ENCODE measurements around the gene TMEM141.
"Not testable (repeated sequence)": the region's sequence is repeated elsewhere in the genome, so short reads cannot be mapped to it uniquely, and the experiment has no call there.

The TMEM141 gene

DNA sequence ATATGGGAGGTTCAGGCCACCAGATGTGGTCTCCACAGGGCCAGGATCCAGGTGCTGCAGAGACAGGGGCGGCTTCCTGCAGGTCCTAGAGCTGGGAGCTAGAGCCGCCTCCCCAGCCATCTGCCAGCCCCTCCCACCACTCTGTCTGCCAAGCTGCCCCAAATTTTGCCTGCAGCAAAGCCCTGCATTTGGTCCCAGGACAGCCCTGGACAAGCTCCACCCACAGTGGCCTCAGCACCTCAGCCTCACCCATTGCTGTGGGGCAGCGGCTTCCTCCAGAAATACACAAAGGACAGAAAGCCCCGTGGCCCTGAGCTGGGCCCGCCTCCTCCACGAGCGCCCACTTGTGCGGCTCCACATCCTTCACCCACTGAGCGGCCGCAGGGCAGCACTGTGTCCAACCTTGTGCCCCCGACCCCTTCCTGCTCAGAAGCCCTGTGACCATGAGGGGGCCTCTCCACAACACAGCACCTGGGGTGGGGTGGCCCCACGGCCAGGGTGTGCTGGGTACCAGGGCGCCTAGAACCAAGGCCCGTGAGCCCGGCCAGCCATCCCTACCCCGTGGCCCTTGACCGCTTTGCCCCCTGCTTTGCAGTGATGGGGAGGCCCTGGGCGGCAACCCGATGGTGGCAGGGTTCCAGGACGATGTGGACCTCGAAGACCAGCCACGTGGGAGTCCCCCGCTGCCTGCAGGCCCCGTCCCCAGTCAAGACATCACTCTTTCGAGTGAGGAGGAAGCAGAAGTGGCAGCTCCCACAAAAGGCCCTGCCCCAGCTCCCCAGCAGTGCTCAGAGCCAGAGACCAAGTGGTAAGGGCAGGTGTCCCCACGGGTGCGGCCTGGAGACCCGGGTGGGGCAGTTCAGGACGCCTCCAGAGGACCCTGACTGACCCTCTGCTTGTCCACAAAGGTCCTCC, 47.4 kb downstream of the TMEM141 start:
- H3K4me3 Mint-ChIP-seq: no peak overlapping the region
- DNase-seq: no peak
- peaks cover 8% of the 10 kb centered on the region for H3K27me3 Mint-ChIP-seq
- H3K9me3 Mint-ChIP-seq: no peaks in the 10 kb centered on the region
- H3K4me1 Mint-ChIP-seq: peaks cover 14% of the 10 kb centered on the region
- CTCF ChIA-PET: no interaction called here
- no peak overlapping the region for H3K27ac Mint-ChIP-seq
- H3K36me3 Mint-ChIP-seq: peaks cover 9% of the 10 kb centered on the region

DNA sequence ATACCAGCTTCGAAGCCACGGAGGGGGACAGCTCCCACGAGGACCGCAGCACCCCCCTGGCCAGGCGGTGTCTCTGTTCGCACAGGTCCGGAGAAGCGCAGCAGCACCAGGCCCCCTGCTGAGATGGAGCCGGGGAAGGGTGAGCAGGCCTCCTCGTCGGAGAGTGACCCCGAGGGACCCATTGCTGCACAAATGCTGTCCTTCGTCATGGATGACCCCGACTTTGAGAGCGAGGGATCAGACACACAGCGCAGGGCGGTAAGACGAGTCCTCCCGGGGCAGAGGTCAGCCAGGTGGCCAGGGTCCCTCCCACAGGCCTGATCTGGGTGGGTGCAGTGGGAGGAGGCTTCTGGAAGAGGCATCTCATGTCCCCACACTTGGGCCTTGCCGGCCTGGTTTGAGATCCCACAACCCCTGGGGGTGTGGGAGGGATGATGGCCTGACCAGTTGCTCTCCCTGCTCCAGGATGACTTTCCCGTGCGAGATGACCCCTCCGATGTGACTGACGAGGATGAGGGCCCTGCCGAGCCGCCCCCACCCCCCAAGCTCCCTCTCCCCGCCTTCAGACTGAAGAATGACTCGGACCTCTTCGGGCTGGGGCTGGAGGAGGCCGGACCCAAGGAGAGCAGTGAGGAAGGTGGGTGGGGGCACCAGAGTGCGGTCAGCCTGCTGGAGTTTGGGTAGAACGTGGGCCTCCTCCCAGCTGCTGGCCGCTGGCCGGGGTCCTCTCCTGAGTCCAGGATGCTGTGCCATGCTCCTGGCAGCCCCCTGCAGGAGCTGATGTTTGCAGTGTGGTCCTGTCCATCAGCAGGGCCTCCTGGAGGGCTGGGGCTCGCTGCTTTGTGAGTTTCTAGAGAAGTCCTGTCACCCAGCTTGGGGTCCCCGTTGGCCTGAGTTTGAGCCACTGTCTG, 48.3 kb downstream of the TMEM141 start:
- DNase-seq: no peak
- H3K4me1 Mint-ChIP-seq: peaks cover 15% of the 10 kb centered on the region
- CTCF ChIA-PET: no interaction called here
- H3K27ac Mint-ChIP-seq: peak overlapping the region; percentile 14
- no peak overlapping the region for H3K4me3 Mint-ChIP-seq
- peaks cover 3% of the 10 kb centered on the region for H3K36me3 Mint-ChIP-seq
- no peaks in the 10 kb centered on the region for H3K9me3 Mint-ChIP-seq
- peaks cover 17% of the 10 kb centered on the region for H3K27me3 Mint-ChIP-seq

DNA sequence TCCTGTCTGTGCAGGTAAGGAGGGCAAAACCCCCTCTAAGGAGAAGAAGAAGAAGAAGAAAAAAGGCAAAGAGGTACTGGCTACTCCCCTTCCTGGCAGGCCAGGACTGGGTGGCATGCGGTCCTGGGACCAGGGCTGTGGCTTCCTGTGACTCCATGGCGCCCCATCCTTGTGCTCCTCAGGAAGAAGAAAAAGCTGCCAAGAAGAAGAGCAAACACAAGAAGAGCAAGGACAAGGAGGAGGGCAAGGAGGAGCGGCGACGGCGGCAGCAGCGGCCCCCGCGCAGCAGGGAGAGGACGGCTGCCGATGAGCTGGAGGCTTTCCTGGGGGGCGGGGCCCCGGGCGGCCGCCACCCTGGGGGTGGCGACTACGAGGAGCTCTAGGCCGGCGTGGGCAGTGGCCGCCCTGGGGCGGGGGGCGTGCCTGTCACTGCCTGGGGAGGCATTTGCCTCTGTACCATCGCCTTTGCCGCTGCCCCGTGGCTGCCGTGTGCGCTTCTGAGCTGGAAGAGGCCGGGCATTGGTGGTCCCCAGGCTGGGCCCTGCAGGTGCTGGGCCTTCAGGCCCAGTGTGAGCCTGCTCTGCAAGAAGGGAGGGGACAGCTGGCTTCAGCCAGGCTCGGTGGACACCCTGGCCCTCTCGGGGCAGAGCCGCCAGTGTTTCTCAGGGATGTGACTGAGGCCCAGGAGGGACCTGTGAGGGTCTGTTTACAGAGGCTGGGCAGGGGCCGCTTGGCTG, 49.2 kb downstream of the TMEM141 start:
- H3K36me3 Mint-ChIP-seq: peaks cover 5% of the 10 kb centered on the region
- DNase-seq: no peak
- H3K4me1 Mint-ChIP-seq: peaks cover 15% of the 10 kb centered on the region
- H3K27ac Mint-ChIP-seq: no peak overlapping the region
- H3K27me3 Mint-ChIP-seq: peaks cover 23% of the 10 kb centered on the region
- no peaks in the 10 kb centered on the region for H3K9me3 Mint-ChIP-seq
- no peak overlapping the region for H3K4me3 Mint-ChIP-seq
- CTCF ChIA-PET: no interaction called here

DNA sequence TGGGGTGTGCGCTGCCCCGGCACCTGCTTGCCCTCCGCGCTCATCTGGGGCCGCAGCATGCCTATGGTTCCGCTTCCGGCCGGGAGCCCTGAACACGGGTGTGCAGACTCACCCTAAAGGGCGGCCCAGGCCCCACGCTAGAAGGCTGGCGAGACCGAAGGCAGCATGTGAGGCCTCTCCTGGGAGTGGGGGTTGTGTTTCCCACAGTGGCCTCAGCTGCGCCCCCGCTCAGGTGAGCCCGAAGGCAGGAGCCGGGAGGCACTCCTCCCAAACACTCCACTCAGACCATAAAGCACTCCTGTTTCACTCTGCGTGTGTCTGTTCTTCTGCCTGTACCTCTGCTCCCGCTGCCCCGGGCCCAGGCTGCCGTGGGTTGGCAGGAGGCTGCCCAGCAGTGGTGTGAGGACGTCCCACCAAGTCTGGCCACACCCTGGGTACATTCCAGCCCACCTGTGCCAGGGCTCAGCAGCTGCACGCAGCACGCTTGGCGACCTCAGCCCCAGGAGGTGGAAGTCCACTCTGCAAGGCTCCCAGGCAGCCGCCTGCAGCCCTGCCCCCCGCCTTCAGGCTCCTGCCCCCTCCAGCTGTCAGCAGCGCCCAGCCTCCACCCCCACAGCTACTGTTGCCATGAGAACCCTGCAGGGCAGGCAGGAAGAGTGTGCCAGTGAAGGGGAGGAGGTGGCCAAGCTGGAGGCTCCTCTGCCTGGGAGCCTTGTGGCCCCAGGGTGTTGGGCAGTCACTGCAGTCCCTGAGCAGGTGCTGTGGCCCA, 49.9 kb downstream of the TMEM141 start:
- Mint-ChIP-seq H3K36me3 (peaks cover 5% of the 10 kb centered on the region), H3K4me3 (no peak overlapping the region), H3K4me1 (peaks cover 15% of the 10 kb centered on the region), H3K9me3 (no peaks in the 10 kb centered on the region), H3K27me3 (peaks cover 30% of the 10 kb centered on the region), H3K27ac (peak overlapping the region; percentile 45)
- DNase-seq: no peak
- CTCF ChIA-PET: interaction anchor here (1.0 to 2.4 kb wide), 9 partner anchors 13 to 206 kb away, joined by 3 to 15 read pairs (median 6); no protein-coding TSS in a partner anchor

DNA sequence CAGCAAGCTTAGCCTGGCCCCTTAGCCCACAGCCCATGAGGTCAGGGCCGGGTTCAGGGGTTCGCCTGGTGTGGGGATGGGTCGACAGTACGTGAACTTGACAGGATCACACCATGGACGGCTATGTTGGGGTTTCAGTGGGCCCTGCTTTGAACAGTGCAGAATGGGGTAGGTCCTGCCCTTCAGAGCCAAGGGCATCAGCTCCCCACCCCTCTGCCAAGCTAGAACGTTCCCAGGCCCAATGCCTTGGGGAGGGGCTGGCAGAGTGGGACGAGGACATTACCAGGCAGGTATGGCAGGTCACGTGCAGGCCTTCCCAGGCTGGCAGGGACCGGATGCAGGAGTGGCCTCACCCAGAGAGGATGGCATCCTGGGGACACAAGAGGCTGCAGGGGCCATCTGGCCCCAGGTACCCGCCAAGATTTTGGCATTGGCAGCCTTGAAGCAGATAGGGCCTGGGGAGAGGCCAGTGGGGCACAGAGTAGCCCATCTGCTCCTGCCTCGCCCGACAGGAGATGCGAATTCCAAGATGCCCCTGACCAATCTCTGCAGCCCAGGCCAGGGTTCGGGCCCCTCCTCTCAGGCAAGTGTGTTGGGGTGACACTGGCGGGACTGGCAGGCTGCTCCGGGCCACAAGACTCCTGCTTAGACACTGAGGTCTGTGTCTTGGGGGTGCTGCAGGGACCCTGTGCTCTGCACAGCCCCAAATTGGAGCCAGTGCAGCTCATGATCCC, 50.7 kb downstream of the TMEM141 start:
- not testable (repeated sequence) for H3K27ac Mint-ChIP-seq, H3K36me3 Mint-ChIP-seq, DNase-seq, H3K9me3 Mint-ChIP-seq
- H3K4me3 Mint-ChIP-seq: peak overlapping the region; percentile 81
- peaks cover 38% of the 10 kb centered on the region for H3K27me3 Mint-ChIP-seq
- H3K4me1 Mint-ChIP-seq: peaks cover 20% of the 10 kb centered on the region
- CTCF ChIA-PET: interaction anchor here (0.8 to 2.4 kb wide), 21 partner anchors 9 to 226 kb away, joined by 3 to 15 read pairs (median 4); no protein-coding TSS in a partner anchor

DNA sequence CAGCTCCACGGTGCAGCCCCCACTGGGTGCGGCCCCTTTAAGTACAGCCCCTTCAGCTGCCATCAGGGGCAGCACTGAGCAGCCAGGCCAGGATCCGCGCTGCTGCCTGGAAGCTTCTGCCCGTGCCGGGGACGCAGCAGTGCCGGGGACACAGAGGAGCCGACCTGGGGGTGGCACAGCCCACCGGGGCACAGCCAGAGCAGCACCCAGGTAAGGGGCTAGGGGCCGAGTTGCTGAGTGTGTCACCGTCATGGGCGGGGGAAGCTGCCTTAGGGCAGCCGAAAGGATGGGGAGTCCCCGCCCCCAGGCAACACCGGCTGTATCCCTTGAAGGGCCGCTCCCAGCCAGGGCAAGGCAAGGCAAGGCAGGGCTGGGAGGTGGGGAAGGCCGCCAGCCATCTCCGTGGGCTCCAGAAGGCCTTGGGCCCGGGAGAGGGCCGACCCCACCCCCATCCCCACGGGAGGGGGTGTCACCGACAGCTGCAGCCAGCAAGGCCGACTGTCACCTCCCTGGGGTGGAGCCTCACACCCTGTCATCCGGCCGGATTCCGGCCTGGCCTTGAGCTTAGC, 51.3 kb downstream of the TMEM141 start, which contains the start of gene AJM1:
Gene AJM1 (plus strand): TSS at position 99 of the 569 bp plus-strand sequence. CDS start 1,937 bp downstream, outside the sequence.
- peak within 1 kb of the TSS; percentile 49 for H3K27ac Mint-ChIP-seq
- H3K36me3 Mint-ChIP-seq, H3K9me3 Mint-ChIP-seq: not testable (repeated sequence)
- peak; percentile 89 for DNase-seq
- H3K4me1 Mint-ChIP-seq: peaks cover 21% of the 10 kb centered on the region
- peak within 1 kb of the TSS; percentile 81 for H3K4me3 Mint-ChIP-seq
- H3K27me3 Mint-ChIP-seq: peaks cover 44% of the 10 kb centered on the region
- CTCF ChIA-PET: interaction anchor here (0.8 to 2.4 kb wide), 23 partner anchors 9 to 225 kb away, joined by 3 to 15 read pairs (median 4); no protein-coding TSS in a partner anchor

All from activated naive CD4-positive, alpha-beta T cell treated with anti-CD3 and anti-CD28 coated beads, Interleukin-2, amount 10 ng/mL, durations not matched to agents 7 days and 5 days (primary cell).